PC-3 (cell line): Measurements from ENCODE around the gene AIPL1. TPM values are rescaled to one million over a fixed set of nuclear protein-coding genes. Genes with fewer than 3 reads are reported as not detected.

Experiments used
- ATAC-seq: fragments of 200-7000 bp; cut with Tn5 transposase; 2 replicates; pipeline ENCODE4 v1.9.1; 2020; ENCODE audit warnings: mild to moderate bottlenecking, moderate library complexity
- BruUV-seq: library from RNA; stranded (reverse); fragments of 400-500 nt; replicated peaks from 2 replicates; lab custom pipeline; 2021; lab: Mats Ljungman, UMichigan
- CTCF ChIA-PET: fragments of 300-600 bp; sonication (Branson Sonifier 250); formaldehyde crosslinking; loops from one replicate; lab custom pipeline; 2022; ENCODE audit warnings: antibody characterized with exemption; lab: Charles Lee
- POLR2A ChIA-PET: fragments of 300-600 bp; sonication (Branson Sonifier 250); formaldehyde crosslinking; loops from one replicate; lab custom pipeline; 2022; ENCODE audit warnings: antibody characterized with exemption; ENCODE audit not compliant: unreplicated experiment; lab: Charles Lee
- DNase-seq: peaks from one replicate; pipeline ENCODE4 v3.0.0-alpha.2; 2015
- H2AFZ ChIP-seq: fragments of 300-600 bp; sonication (generic); 2 replicates; pipeline ENCODE4 v1.6.0; 2016; ENCODE audit warnings: antibody characterized with exemption, low read length
- H3F3A ChIP-seq: fragments of 300-600 bp; sonication (generic); one replicate; pipeline ENCODE4 v1.6.0; 2017; ENCODE audit warnings: antibody characterized with exemption, low read length, control low read depth, mild to moderate bottlenecking; ENCODE audit not compliant: unreplicated experiment
- H3K27ac ChIP-seq: fragments of 300-600 bp; sonication (generic); 2 replicates; pipeline ENCODE4 v1.5.1; 2016; ENCODE audit warnings: mild to moderate bottlenecking, low read length
- H3K27me3 ChIP-seq: fragments of 300-600 bp; sonication (generic); 2 replicates; pipeline ENCODE4 v1.6.1; 2016; ENCODE audit warnings: low read length, mixed read lengths
- H3K36me3 ChIP-seq: fragments of 300-600 bp; sonication (generic); 2 replicates; pipeline ENCODE4 v1.6.1; 2016; ENCODE audit warnings: low read depth, mixed run types, low read length, mixed read lengths
- H3K4me1 ChIP-seq: fragments of 300-600 bp; sonication (generic); 2 replicates; pipeline ENCODE4 v1.5.1; 2016; ENCODE audit warnings: low read length; ENCODE audit not compliant: insufficient read depth
- H3K4me2 ChIP-seq: fragments of 300-600 bp; sonication (generic); 2 replicates; pipeline ENCODE4 v1.6.0; 2016; ENCODE audit warnings: low read length
- H3K4me3 ChIP-seq: fragments of 300-600 bp; sonication (generic); 2 replicates; pipeline ENCODE4 v1.5.1; 2016; ENCODE audit warnings: mild to moderate bottlenecking, low read length, mixed read lengths
- H3K79me2 ChIP-seq: fragments of 300-600 bp; sonication (generic); 2 replicates; pipeline ENCODE4 v1.6.1; 2017; ENCODE audit warnings: low read length, mixed read lengths
- H3K9ac ChIP-seq: fragments of 300-600 bp; sonication (generic); 2 replicates; pipeline ENCODE4 v1.6.0; 2016; ENCODE audit warnings: mild to moderate bottlenecking, low read length
- H3K9me2 ChIP-seq: fragments of 300-600 bp; sonication (generic); replicated peaks from 2 replicates; pipeline ENCODE4 v1.6.1; 2016; ENCODE audit warnings: mixed run types, low read length, mixed read lengths
- H3K9me3 ChIP-seq: fragments of 300-600 bp; sonication (generic); 2 replicates; pipeline ENCODE4 v1.6.1; 2016; ENCODE audit warnings: low read length, mixed read lengths
- H4K20me1 ChIP-seq: fragments of 300-600 bp; sonication (generic); 2 replicates; pipeline ENCODE4 v1.6.1; 2016; ENCODE audit warnings: low read length, mixed read lengths
- EZH2 ChIP-seq: fragments of 300-600 bp; sonication (generic); IDR thresholded peaks from one replicate; pipeline ENCODE4 v1.6.1; 2017; ENCODE audit warnings: antibody characterized with exemption, mild to moderate bottlenecking, low read length; ENCODE audit not compliant: unreplicated experiment
- EZH2phosphoT487 ChIP-seq: fragments of 300-600 bp; sonication (generic); IDR thresholded peaks from 2 replicates; pipeline ENCODE4 v1.6.1; 2018; ENCODE audit warnings: mild to moderate bottlenecking, antibody characterized with exemption, low read length, borderline replicate concordance
- intact Hi-C: fragments of 100-400 bp; cut with micrococcal nuclease; formaldehyde crosslinking; loops from 2 replicates; pipeline ENCODE4 v1.9.0; 2023
- total RNA-seq: library from RNA; depleted of rRNA; stranded (reverse); fragments of >200 nt; gene quantifications from 2 replicates; pipeline ENCODE4 v1.2.3, GENCODE V29; 2014
- TF ChIP-seq, protein P1 (sequence below): fragments of 300-600 bp; sonication (generic); conservative IDR thresholded peaks from 2 replicates; pipeline ENCODE4 v1.5.1; 2017; ENCODE audit warnings: antibody characterized with exemption, low read depth, mild to moderate bottlenecking, low read length

The AIPL1 gene
- total RNA-seq, 1 experiment from 2014 or later = not detected

DNA sequence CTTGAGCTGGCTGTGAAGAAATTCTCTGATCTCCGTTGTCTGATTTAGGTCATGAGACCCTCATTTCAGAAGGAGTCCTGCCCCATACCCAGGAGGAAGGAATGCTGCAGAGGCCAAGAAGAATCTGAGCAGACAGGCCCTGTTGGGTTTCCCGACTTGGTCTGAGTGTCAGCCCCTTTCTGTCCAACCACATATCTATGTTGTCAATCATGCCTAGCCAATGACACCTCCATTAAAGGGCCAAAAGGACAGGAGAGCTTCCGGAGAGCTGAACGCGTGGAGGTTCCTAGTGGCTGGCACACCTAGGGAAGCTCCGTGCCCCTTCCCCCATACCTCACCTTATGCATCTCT, 47.2 kb upstream of the AIPL1 start:
- no TSS peak for BruUV-seq
- Histone ChIP-seq H3K9ac (no peak overlapping the region), H3K9me2 (no peaks in the 10 kb centered on the region), H4K20me1 (no peaks in the 10 kb centered on the region), H3K27ac (no peak overlapping the region), H3K36me3 (no peaks in the 10 kb centered on the region), H3K9me3 (no peaks in the 10 kb centered on the region), H3K4me2 (no peak overlapping the region), H3K4me1 (no peaks in the 10 kb centered on the region), H3K4me3 (no peak overlapping the region), H3K27me3 (no peaks in the 10 kb centered on the region), H2AFZ (no peak overlapping the region), H3K79me2 (no peaks in the 10 kb centered on the region), H3F3A (no peaks in the 10 kb centered on the region)
- DNase-seq (no peak), ATAC-seq (no peak)
- ChIA-PET POLR2A (no interaction called here), CTCF (no interaction called here)
- intact Hi-C loops = no loop called here
- TF ChIP-seq, protein P1, sequence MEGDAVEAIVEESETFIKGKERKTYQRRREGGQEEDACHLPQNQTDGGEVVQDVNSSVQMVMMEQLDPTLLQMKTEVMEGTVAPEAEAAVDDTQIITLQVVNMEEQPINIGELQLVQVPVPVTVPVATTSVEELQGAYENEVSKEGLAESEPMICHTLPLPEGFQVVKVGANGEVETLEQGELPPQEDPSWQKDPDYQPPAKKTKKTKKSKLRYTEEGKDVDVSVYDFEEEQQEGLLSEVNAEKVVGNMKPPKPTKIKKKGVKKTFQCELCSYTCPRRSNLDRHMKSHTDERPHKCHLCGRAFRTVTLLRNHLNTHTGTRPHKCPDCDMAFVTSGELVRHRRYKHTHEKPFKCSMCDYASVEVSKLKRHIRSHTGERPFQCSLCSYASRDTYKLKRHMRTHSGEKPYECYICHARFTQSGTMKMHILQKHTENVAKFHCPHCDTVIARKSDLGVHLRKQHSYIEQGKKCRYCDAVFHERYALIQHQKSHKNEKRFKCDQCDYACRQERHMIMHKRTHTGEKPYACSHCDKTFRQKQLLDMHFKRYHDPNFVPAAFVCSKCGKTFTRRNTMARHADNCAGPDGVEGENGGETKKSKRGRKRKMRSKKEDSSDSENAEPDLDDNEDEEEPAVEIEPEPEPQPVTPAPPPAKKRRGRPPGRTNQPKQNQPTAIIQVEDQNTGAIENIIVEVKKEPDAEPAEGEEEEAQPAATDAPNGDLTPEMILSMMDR = no peak
- no peak for TF ChIP-seq EZH2phosphoT487
- TF ChIP-seq EZH2 = no peak

DNA sequence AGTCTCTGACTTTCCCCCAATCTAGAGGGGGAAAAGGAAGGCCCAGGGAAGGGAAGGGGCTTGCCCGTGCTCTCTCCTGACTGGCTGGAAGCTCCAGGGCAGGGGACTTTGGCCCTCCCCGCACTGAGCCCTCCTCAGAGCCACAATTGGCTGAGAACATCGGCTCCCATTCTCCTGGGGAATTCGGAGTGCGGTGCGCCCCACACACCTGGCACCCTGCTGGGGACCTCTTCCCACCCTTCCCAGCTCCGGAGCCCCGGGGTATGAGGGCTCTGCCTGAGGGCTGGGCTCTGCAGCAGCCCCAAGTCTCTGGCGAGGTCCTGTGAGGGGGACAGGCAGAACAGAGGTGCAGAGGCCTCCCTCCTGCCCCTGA, 45.4 kb upstream of the AIPL1 start:
- Histone ChIP-seq H3K27ac (no peak overlapping the region), H3K4me1 (no peaks in the 10 kb centered on the region), H3K9me3 (no peaks in the 10 kb centered on the region), H3K27me3 (no peaks in the 10 kb centered on the region), H3K9me2 (no peaks in the 10 kb centered on the region), H3K79me2 (no peaks in the 10 kb centered on the region), H3K4me3 (no peak overlapping the region), H3F3A (no peaks in the 10 kb centered on the region), H3K36me3 (no peaks in the 10 kb centered on the region), H3K4me2 (no peak overlapping the region), H4K20me1 (no peaks in the 10 kb centered on the region), H2AFZ (no peak overlapping the region), H3K9ac (no peak overlapping the region)
- POLR2A ChIA-PET = interaction anchor here (0.6 kb wide), 1 partner anchor 9 kb away, joined by 6 read pairs; no protein-coding TSS in a partner anchor
- BruUV-seq = no TSS peak
- CTCF ChIA-PET = no interaction called here
- DNase-seq = no peak
- TF ChIP-seq EZH2 (no peak), EZH2phosphoT487 (no peak)
- TF ChIP-seq, protein P1 = no peak
- intact Hi-C loops = no loop called here
- ATAC-seq = no peak

DNA sequence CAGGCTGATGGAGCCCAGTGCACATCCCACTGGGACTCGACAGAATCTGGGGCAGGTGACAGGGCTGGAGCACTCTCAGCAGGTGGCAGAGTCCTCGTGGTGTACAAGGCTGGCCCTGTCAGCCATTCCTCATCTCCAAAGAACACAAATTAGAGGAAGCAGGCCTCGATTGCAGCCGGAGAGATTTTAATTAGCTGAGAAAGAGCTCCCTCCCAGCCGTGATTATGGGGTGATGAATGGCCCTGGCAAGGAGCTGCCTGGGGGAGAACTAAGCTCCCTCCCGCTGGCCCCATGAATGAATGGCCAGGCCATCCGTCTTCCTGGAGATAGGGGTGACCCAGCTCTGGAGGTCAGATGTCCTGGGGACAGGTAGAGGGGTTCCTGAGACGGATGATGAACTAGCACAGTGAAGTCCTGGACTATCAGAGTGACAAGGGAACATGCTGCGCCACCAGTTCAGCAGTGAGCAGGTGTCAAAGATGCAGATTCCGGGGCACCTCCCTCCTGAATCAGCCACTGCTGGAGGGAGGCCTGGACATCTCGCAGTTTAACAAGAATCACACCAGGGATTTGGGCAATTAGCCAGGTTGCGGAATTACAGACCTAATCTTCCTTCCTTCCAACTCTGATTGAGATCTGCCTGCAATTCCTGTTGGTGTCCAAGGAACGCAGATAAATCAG, 44.8 kb upstream of the AIPL1 start:
- no peaks in the 10 kb centered on the region for H3K4me1 ChIP-seq
- H3K27ac ChIP-seq = no peak overlapping the region
- no TSS peak for BruUV-seq
- intact Hi-C loops = no loop called here
- no peak overlapping the region for H2AFZ ChIP-seq
- ChIA-PET CTCF (no interaction called here), POLR2A (interaction anchor here (0.6 kb wide), 1 partner anchor 10 kb away, joined by 6 read pairs; no protein-coding TSS in a partner anchor)
- H3K36me3 ChIP-seq = no peaks in the 10 kb centered on the region
- ATAC-seq (no peak), DNase-seq (no peak)
- no peaks in the 10 kb centered on the region for H3F3A ChIP-seq
- H4K20me1 ChIP-seq = no peaks in the 10 kb centered on the region
- no peaks in the 10 kb centered on the region for H3K79me2 ChIP-seq
- no peaks in the 10 kb centered on the region for H3K9me2 ChIP-seq
- H3K4me3 ChIP-seq = no peak overlapping the region
- H3K4me2 ChIP-seq = no peak overlapping the region
- H3K27me3 ChIP-seq = no peaks in the 10 kb centered on the region
- TF ChIP-seq EZH2phosphoT487 = no peak
- TF ChIP-seq, protein P1 = no peak
- TF ChIP-seq EZH2 = no peak
- H3K9ac ChIP-seq = no peak overlapping the region
- H3K9me3 ChIP-seq = no peaks in the 10 kb centered on the region
